GM12872 (cell line): Measurements from ENCODE around the gene TOR4A.

Source experiments
- CTCF ChIP-seq: IDR thresholded peaks from 3 replicates; pipeline ENCODE4 v1.5.1; 2011; ENCODE audit warnings: low read depth, mild to moderate bottlenecking, low read length, moderate library complexity; ENCODE audit not compliant: insufficient read depth

TOR4A gene

GRCh38 chr9:137255448-137256114 lies 21.9 kb upstream of the TOR4A start:
- TF ChIP-seq CTCF: no peak

- no peak for TF ChIP-seq CTCF
Observed at GRCh38 chr9:137256362-137256761, 21.2 kb upstream of the TOR4A start.

- no peak for TF ChIP-seq CTCF
Observed at GRCh38 chr9:137256856-137257255, 20.7 kb upstream of the TOR4A start.

GRCh38 chr9:137262173-137262908 lies 15.2 kb upstream of the TOR4A start:
- TF ChIP-seq CTCF: peak; percentile 25; the same call in 2 of the 3 replicates

GRCh38 chr9:137262909-137263285 lies 14.6 kb upstream of the TOR4A start:
- TF ChIP-seq CTCF: no peak

GRCh38 chr9:137263506-137263905 lies 14.0 kb upstream of the TOR4A start:
- TF ChIP-seq CTCF: no peak

- TF ChIP-seq CTCF: no peak
Observed at GRCh38 chr9:137264067-137264466, 13.5 kb upstream of the TOR4A start.
